ENCODE results near the gene USP26. TPM values are rescaled to one million over a fixed set of nuclear protein-coding genes. Genes with fewer than 3 reads are reported as not detected.
"Not testable (repeated sequence)": the region's sequence is repeated elsewhere in the genome, so short reads cannot be mapped to it uniquely, and the experiment has no call there.

The USP26 gene
- total RNA-seq, 2 donors from 2014 or later = not detected

DNA sequence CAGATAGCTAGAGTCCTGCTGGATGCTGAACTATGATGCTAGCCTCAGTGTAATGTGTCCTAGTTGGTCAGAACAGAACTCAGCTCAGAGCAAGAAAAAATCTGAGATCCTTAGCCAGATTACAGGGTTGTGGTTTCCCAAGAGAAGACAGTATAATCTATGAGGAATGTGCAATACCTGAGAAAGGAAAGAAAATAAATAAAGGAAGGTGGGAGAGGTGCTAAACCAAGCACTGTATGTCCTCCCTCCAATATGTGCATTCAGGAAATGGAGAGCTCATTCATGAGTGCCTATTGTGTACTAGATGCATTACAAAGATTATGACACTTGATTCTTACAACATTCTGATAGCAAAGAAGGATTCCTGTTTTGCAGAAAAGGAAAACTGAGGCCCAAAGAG lies 7.5 kb downstream of the USP26 start:
- H3K27ac ChIP-seq = no peak overlapping the region
- DNase-seq (ENCODE audit: low spot score) (no peak), ATAC-seq (ENCODE audit: insufficient number of reproducible peaks, low FRiP score, low read depth) (no peak)
- no peaks in the 10 kb centered on the region for H3K36me3 ChIP-seq
- H3K27me3 ChIP-seq (replicated peaks; ENCODE audit: insufficient read depth) = no peaks in the 10 kb centered on the region
- TF ChIP-seq, protein P1, sequence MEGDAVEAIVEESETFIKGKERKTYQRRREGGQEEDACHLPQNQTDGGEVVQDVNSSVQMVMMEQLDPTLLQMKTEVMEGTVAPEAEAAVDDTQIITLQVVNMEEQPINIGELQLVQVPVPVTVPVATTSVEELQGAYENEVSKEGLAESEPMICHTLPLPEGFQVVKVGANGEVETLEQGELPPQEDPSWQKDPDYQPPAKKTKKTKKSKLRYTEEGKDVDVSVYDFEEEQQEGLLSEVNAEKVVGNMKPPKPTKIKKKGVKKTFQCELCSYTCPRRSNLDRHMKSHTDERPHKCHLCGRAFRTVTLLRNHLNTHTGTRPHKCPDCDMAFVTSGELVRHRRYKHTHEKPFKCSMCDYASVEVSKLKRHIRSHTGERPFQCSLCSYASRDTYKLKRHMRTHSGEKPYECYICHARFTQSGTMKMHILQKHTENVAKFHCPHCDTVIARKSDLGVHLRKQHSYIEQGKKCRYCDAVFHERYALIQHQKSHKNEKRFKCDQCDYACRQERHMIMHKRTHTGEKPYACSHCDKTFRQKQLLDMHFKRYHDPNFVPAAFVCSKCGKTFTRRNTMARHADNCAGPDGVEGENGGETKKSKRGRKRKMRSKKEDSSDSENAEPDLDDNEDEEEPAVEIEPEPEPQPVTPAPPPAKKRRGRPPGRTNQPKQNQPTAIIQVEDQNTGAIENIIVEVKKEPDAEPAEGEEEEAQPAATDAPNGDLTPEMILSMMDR (IDR thresholded peaks at IDR 0.05) = no peak
- H3K4me1 ChIP-seq (ENCODE audit: control insufficient read depth in 1 of 2, low read depth in 2 of 2) = no peaks in the 10 kb centered on the region
- no peak overlapping the region for H3K4me3 ChIP-seq
- H3K9me3 ChIP-seq = no peaks in the 10 kb centered on the region

DNA sequence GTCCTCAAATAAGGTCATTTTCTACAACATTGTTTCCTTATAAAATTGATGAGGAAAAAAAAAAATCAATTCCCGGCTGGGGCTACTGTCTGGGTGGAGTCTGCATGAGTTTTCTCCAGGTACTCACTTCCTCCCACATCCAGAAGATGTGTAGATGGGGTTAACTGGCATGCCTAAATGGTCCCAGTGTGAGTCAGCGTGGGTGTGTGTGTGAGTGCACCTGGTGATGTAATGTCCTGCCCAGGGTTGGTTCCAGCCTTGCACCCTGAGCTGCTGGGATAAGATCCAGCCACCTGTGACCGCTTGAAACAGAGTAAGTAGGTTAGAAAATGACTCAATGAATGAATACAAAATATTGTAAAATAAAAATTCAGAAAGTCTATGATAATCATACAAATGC lies 11.1 kb downstream of the USP26 start:
- Histone ChIP-seq H3K9me3 (no peaks in the 10 kb centered on the region), H3K4me3 (no peak overlapping the region), H3K27me3 (replicated peaks; ENCODE audit: insufficient read depth) (no peaks in the 10 kb centered on the region), H3K27ac (no peak overlapping the region), H3K4me1 (ENCODE audit: control insufficient read depth in 1 of 2, low read depth in 2 of 2) (no peaks in the 10 kb centered on the region), H3K36me3 (no peaks in the 10 kb centered on the region)
- TF ChIP-seq, protein P1 (IDR thresholded peaks at IDR 0.05) = no peak
- ATAC-seq (ENCODE audit: insufficient number of reproducible peaks, low FRiP score, low read depth) (no peak), DNase-seq (ENCODE audit: low spot score) (no peak)

DNA sequence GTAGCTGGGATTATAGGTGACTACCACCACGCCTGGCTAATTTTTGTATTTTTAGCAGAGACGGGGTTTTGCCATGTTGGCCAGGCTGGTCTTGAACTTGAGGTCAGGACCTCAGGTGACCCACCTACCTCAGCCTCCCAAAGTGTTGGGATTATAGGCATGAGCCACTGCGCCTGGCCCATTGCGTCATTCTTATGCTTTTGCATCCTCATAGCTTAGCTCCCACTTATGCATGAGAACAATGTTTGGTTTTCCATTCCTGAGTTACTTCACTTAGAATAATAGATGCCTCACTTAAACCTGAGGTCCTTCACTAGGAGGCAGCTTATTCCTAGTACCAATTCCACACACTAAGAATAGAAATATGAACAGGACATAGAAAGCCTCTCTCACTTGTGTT lies 11.9 kb downstream of the USP26 start:
- not testable (repeated sequence) for H3K36me3 ChIP-seq; H3K27ac ChIP-seq; H3K4me3 ChIP-seq; H3K9me3 ChIP-seq; H3K27me3 ChIP-seq (replicated peaks; ENCODE audit: insufficient read depth); DNase-seq (ENCODE audit: low spot score); ATAC-seq (ENCODE audit: insufficient number of reproducible peaks, low FRiP score, low read depth); H3K4me1 ChIP-seq (ENCODE audit: control insufficient read depth in 1 of 2, low read depth in 2 of 2)

DNA sequence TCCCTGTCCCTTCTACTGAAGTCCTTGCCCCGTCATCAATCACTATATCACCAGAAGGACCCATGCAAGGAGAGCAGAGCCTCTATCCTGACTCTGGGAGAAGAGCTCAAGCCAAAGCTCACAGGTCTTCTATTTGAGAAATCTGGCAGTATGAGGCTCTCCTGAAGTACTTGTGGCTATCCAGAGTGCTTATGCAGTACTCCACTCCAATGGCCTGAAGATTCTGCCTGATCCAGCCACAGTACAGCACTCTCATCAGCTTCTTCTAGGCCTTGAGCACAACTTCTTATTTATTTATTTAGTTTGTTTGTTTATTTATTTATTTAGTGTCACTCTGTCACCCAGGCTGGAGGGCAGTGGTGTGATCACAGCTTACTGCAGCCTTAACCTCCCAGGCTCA lies 13.0 kb downstream of the USP26 start:
- Histone ChIP-seq H3K4me3 (no peak overlapping the region), H3K27ac (no peak overlapping the region), H3K4me1 (ENCODE audit: control insufficient read depth in 1 of 2, low read depth in 2 of 2) (no peaks in the 10 kb centered on the region), H3K36me3 (no peaks in the 10 kb centered on the region), H3K27me3 (replicated peaks; ENCODE audit: insufficient read depth) (no peaks in the 10 kb centered on the region), H3K9me3 (no peaks in the 10 kb centered on the region)
- ATAC-seq (ENCODE audit: insufficient number of reproducible peaks, low FRiP score, low read depth) (no peak), DNase-seq (ENCODE audit: low spot score) (no peak)
- TF ChIP-seq, protein P1 (IDR thresholded peaks at IDR 0.05) = no peak

DNA sequence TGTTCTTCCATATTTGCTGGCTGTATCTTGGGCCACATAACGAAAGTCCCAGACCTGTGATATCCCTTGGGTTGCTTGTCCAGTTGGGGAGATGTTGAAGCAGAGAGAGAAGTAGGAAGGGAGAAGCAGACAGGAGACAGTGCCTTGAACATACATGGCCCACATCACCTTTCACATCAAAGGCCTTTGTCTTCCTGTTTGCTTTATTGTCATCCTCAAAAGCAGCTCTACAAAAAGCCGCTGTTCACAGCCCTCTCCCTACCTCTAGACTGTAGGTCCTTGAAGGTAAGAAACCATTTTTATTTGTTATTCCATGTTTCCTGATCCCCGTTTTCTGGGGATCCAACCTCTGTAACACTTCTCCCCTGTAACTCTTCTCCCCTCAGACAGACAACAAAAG lies 14.9 kb downstream of the USP26 start:
- Histone ChIP-seq H3K27me3 (replicated peaks; ENCODE audit: insufficient read depth) (no peaks in the 10 kb centered on the region), H3K36me3 (no peaks in the 10 kb centered on the region), H3K4me1 (ENCODE audit: control insufficient read depth in 1 of 2, low read depth in 2 of 2) (no peaks in the 10 kb centered on the region), H3K4me3 (no peak overlapping the region), H3K27ac (no peak overlapping the region), H3K9me3 (no peaks in the 10 kb centered on the region)
- DNase-seq (ENCODE audit: low spot score) (no peak), ATAC-seq (ENCODE audit: insufficient number of reproducible peaks, low FRiP score, low read depth) (no peak)
- TF ChIP-seq, protein P1 (IDR thresholded peaks at IDR 0.05) = no peak

DNA sequence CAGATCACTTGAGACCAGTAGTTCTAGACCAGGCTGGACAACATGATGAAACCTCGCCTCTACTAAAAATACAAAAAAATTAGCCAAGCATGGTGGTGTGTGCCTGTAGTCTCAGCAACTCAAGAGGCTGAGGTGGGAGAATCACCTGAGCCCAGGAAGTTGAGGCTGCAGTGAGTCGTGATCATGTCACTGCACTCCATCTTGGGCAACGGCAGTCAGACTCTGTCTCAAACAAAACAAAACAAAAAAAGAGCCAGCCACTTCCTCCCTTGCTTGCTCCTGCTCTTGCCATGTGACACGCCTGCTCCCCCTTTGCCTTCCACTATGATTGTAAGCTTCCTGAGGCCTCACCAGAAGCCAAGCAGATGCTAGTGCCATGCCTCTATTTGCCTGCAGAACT lies 19.1 kb downstream of the USP26 start:
- not testable (repeated sequence) for H3K36me3 ChIP-seq; ATAC-seq (ENCODE audit: insufficient number of reproducible peaks, low FRiP score, low read depth); H3K27me3 ChIP-seq (replicated peaks; ENCODE audit: insufficient read depth); H3K27ac ChIP-seq; H3K4me1 ChIP-seq (ENCODE audit: control insufficient read depth in 1 of 2, low read depth in 2 of 2); DNase-seq (ENCODE audit: low spot score); H3K4me3 ChIP-seq; H3K9me3 ChIP-seq

All from thoracic aorta (tissue), 2 donors.